Keratinocyte (primary cell): Measurements from ENCODE around the gene PCNX1. TPM values are rescaled to one million over a fixed set of nuclear protein-coding genes. Genes with fewer than 3 reads are reported as not detected.

Experiments used
- DNase-seq: peaks from one replicate; pipeline ENCODE4 v3.0.0-alpha.2; 2011; ENCODE audit warnings: low read depth, missing footprints, low spot score
- FAIRE-seq: peaks from 2 replicates; lab custom pipeline; 2011; peaks lifted over from hg19 to GRCh38; lab: Jason Lieb, UNC
- H2AFZ ChIP-seq: 2 replicates; pipeline ENCODE4 v1.6.0; 2012; ENCODE audit warnings: low read length, control low read depth, inconsistent platforms; ENCODE audit not compliant: control insufficient read depth
- H3K27ac ChIP-seq: 2 replicates; pipeline ENCODE4 v1.5.1; 2011; ENCODE audit warnings: low read length; ENCODE audit not compliant: control insufficient read depth, insufficient read depth
- H3K27me3 ChIP-seq: 3 replicates; pipeline ENCODE4 v1.6.0; 2011; ENCODE audit warnings: low read length; ENCODE audit not compliant: control insufficient read depth, insufficient read depth; ENCODE audit errors: extremely low read depth
- H3K36me3 ChIP-seq, 2 experiments: 2 replicates in 1 of 2; 3 replicates in 1 of 2; pipeline ENCODE4 v1.5.1; 2011; ENCODE audit warnings: low read length in 2 of 2, mild to moderate bottlenecking in 1 of 2; ENCODE audit not compliant: control insufficient read depth in 2 of 2, insufficient read depth in 2 of 2; ENCODE audit errors: extremely low read depth in 1 of 2
- H3K4me1 ChIP-seq: 3 replicates; pipeline ENCODE4 v1.5.1; 2011; ENCODE audit warnings: low read length; ENCODE audit not compliant: control insufficient read depth, insufficient read depth; ENCODE audit errors: extremely low read depth
- H3K4me2 ChIP-seq: 3 replicates; pipeline ENCODE4 v1.6.0; 2011; ENCODE audit warnings: low read depth, low read length; ENCODE audit not compliant: control insufficient read depth, insufficient read depth; ENCODE audit errors: extremely low read depth
- H3K4me3 ChIP-seq, 3 experiments: fragments of 200-600 bp in 1 of 3; sonication (generic) in 1 of 3; 2 replicates in 2 of 3; 3 replicates in 1 of 3; pipeline ENCODE4 v1.5.1; 2011 to 2016; ENCODE audit warnings: low read length in 3 of 3, mild to moderate bottlenecking in 3 of 3, control low read depth in 2 of 3, inconsistent platforms in 1 of 3, low read depth in 1 of 3, mixed read lengths in 1 of 3, mixed run types in 1 of 3, moderate library complexity in 1 of 3; ENCODE audit not compliant: control insufficient read depth in 2 of 3, insufficient read depth in 2 of 3; ENCODE audit errors: extremely low read depth in 1 of 3
- H3K79me2 ChIP-seq: 2 replicates; pipeline ENCODE4 v1.6.0; 2012; ENCODE audit warnings: low read length; ENCODE audit not compliant: control insufficient read depth, insufficient read depth
- H3K9ac ChIP-seq: 3 replicates; pipeline ENCODE4 v1.6.0; 2011; ENCODE audit warnings: low read length; ENCODE audit not compliant: control insufficient read depth, insufficient read depth; ENCODE audit errors: extremely low read depth
- H3K9me1 ChIP-seq: 3 replicates; pipeline ENCODE4 v1.6.0; 2011; ENCODE audit warnings: low read length; ENCODE audit not compliant: control insufficient read depth, insufficient read depth; ENCODE audit errors: extremely low read depth
- H3K9me3 ChIP-seq: 2 replicates; pipeline ENCODE4 v1.5.1; 2012; ENCODE audit warnings: low read depth, low read length; ENCODE audit not compliant: control insufficient read depth
- H4K20me1 ChIP-seq: 3 replicates; pipeline ENCODE4 v1.6.0; 2011; ENCODE audit warnings: low read length; ENCODE audit not compliant: control insufficient read depth, insufficient read depth; ENCODE audit errors: extremely low read depth
- EZH2 ChIP-seq: IDR thresholded peaks from one replicate; pipeline ENCODE4 v1.6.1; 2012; ENCODE audit warnings: inconsistent platforms, mild to moderate bottlenecking, low read length, moderate library complexity
- dilution Hi-C: fragments of 300-500 bp; cut with MboI; formaldehyde crosslinking; loops from one replicate; pipeline ENCODE4 v1.7.0; 2020; ENCODE audit warnings: low sequenced_read_pairs; ENCODE audit not compliant: extremely low pct_ligation_motif_present
- polyA plus RNA-seq, 5 experiments: library from polyadenylated mRNA; depleted of rRNA in 3 of 5; stranded (reverse) in 3 of 5; stranded (forward) in 1 of 5; unstranded in 1 of 5; fragments of >200 nt; gene quantifications; 1 replicate in 1 of 5; 2 replicates in 3 of 5; 3 replicates in 1 of 5; pipeline versions ENCODE4 v1.2.1 to v1.2.3, GENCODE V29; 2011 to 2012; ENCODE audit warnings: missing spikeins in 2 of 5, low read depth in 1 of 5, low replicate concordance in 1 of 5
- TF ChIP-seq, protein P1 (sequence below), 3 experiments: IDR thresholded peaks in 1 of 3; conservative IDR thresholded peaks in 1 of 3; optimal IDR thresholded peaks in 1 of 3; 2 replicates in 2 of 3; 3 replicates in 1 of 3; pipeline versions ENCODE3 to v1.5.1; 2011; ENCODE audit warnings: low read length in 3 of 3, mild to moderate bottlenecking in 3 of 3, moderate library complexity in 2 of 3, control low read depth in 1 of 3, inconsistent platforms in 1 of 3; ENCODE audit not compliant: insufficient read depth in 2 of 3; ENCODE audit errors: extremely low read depth in 1 of 3

The PCNX1 gene
- polyA plus RNA-seq, 1 donor (not counting 4 experiments of a cell fraction or from before 2014, with no cell fraction given): 39.8 TPM

- TF ChIP-seq, protein P1, sequence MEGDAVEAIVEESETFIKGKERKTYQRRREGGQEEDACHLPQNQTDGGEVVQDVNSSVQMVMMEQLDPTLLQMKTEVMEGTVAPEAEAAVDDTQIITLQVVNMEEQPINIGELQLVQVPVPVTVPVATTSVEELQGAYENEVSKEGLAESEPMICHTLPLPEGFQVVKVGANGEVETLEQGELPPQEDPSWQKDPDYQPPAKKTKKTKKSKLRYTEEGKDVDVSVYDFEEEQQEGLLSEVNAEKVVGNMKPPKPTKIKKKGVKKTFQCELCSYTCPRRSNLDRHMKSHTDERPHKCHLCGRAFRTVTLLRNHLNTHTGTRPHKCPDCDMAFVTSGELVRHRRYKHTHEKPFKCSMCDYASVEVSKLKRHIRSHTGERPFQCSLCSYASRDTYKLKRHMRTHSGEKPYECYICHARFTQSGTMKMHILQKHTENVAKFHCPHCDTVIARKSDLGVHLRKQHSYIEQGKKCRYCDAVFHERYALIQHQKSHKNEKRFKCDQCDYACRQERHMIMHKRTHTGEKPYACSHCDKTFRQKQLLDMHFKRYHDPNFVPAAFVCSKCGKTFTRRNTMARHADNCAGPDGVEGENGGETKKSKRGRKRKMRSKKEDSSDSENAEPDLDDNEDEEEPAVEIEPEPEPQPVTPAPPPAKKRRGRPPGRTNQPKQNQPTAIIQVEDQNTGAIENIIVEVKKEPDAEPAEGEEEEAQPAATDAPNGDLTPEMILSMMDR (optimal IDR thresholded peaks at IDR 0.05 in 1 of 3, IDR thresholded peaks at IDR 0.05 in 1 of 3, conservative IDR thresholded peaks at IDR 0.05 in 1 of 3; ENCODE audit: extremely low read depth in 1 of 3, insufficient read depth in 2 of 3, low read length in 3 of 3): peak; percentile 43 to 61 (median 58)
- no peak for TF ChIP-seq EZH2
- H3K27ac ChIP-seq: no peak overlapping the region
- DNase-seq: no peak
Measured at GRCh38 chr14:70955543-70956480, 48.6 kb downstream of the PCNX1 start.

GRCh38 chr14:70956511-70956910 lies 49.3 kb downstream of the PCNX1 start:
- H3K4me1 ChIP-seq: no peaks in the 10 kb centered on the region
- no peak overlapping the region for H3K4me3 ChIP-seq
- H3K9me1 ChIP-seq: no peaks in the 10 kb centered on the region
- no peak for FAIRE-seq
- peaks cover 30% of the 10 kb centered on the region for H3K79me2 ChIP-seq
- H4K20me1 ChIP-seq: no peaks in the 10 kb centered on the region
- DNase-seq: no peak
- H3K4me2 ChIP-seq: no peak overlapping the region
- H3K9ac ChIP-seq: no peak overlapping the region
- no peak for TF ChIP-seq EZH2
- TF ChIP-seq, protein P1 (optimal IDR thresholded peaks at IDR 0.05 in 1 of 3, IDR thresholded peaks at IDR 0.05 in 1 of 3, conservative IDR thresholded peaks at IDR 0.05 in 1 of 3; ENCODE audit: extremely low read depth in 1 of 3, insufficient read depth in 2 of 3, low read length in 3 of 3): no peak
- no peaks in the 10 kb centered on the region for H3K27me3 ChIP-seq
- H3K27ac ChIP-seq: no peak overlapping the region
- peaks cover 0 to 4% of the 10 kb centered on the region in 2 experiments for H3K36me3 ChIP-seq
- H3K9me3 ChIP-seq: no peaks in the 10 kb centered on the region
- no peak overlapping the region for H2AFZ ChIP-seq
- dilution Hi-C loops: no loop called here

More at GRCh38 chr14:70955543-70956480, 48.6 kb downstream of the PCNX1 start:
- Histone ChIP-seq H3K36me3 (peaks cover 0 to 4% of the 10 kb centered on the region in 2 experiments), H3K4me3 (no peak overlapping the region), H3K4me1 (no peaks in the 10 kb centered on the region), H2AFZ (no peak overlapping the region), H3K9ac (no peak overlapping the region), H3K9me3 (no peaks in the 10 kb centered on the region), H3K79me2 (peaks cover 34% of the 10 kb centered on the region), H3K27me3 (no peaks in the 10 kb centered on the region), H3K4me2 (no peak overlapping the region), H4K20me1 (no peaks in the 10 kb centered on the region), H3K9me1 (no peaks in the 10 kb centered on the region)
- dilution Hi-C loops: no loop called here
- FAIRE-seq: no peak
